Keratinocyte (primary cell): ENCODE data around the gene HBD. TPM values are rescaled to one million over a fixed set of nuclear protein-coding genes. Genes with fewer than 3 reads are reported as not detected.

Source experiments
- DNase-seq: peaks from one replicate; pipeline ENCODE4 v3.0.0-alpha.2; 2011; ENCODE audit warnings: low read depth, missing footprints, low spot score
- FAIRE-seq: peaks from 2 replicates; lab custom pipeline; 2011; peaks lifted over from hg19 to GRCh38; lab: Jason Lieb, UNC
- H2AFZ ChIP-seq: 2 replicates; pipeline ENCODE4 v1.6.0; 2012; ENCODE audit warnings: low read length, control low read depth, inconsistent platforms; ENCODE audit not compliant: control insufficient read depth
- H3K27ac ChIP-seq: 2 replicates; pipeline ENCODE4 v1.5.1; 2011; ENCODE audit warnings: low read length; ENCODE audit not compliant: control insufficient read depth, insufficient read depth
- H3K27me3 ChIP-seq: 3 replicates; pipeline ENCODE4 v1.6.0; 2011; ENCODE audit warnings: low read length; ENCODE audit not compliant: control insufficient read depth, insufficient read depth; ENCODE audit errors: extremely low read depth
- H3K36me3 ChIP-seq, 2 experiments: 2 replicates in 1 of 2; 3 replicates in 1 of 2; pipeline ENCODE4 v1.5.1; 2011; ENCODE audit warnings: low read length in 2 of 2, mild to moderate bottlenecking in 1 of 2; ENCODE audit not compliant: control insufficient read depth in 2 of 2, insufficient read depth in 2 of 2; ENCODE audit errors: extremely low read depth in 1 of 2
- H3K4me1 ChIP-seq: 3 replicates; pipeline ENCODE4 v1.5.1; 2011; ENCODE audit warnings: low read length; ENCODE audit not compliant: control insufficient read depth, insufficient read depth; ENCODE audit errors: extremely low read depth
- H3K4me2 ChIP-seq: 3 replicates; pipeline ENCODE4 v1.6.0; 2011; ENCODE audit warnings: low read depth, low read length; ENCODE audit not compliant: control insufficient read depth, insufficient read depth; ENCODE audit errors: extremely low read depth
- H3K4me3 ChIP-seq, 3 experiments: fragments of 200-600 bp in 1 of 3; sonication (generic) in 1 of 3; 2 replicates in 2 of 3; 3 replicates in 1 of 3; pipeline ENCODE4 v1.5.1; 2011 to 2016; ENCODE audit warnings: low read length in 3 of 3, mild to moderate bottlenecking in 3 of 3, control low read depth in 2 of 3, inconsistent platforms in 1 of 3, low read depth in 1 of 3, mixed read lengths in 1 of 3, mixed run types in 1 of 3, moderate library complexity in 1 of 3; ENCODE audit not compliant: control insufficient read depth in 2 of 3, insufficient read depth in 2 of 3; ENCODE audit errors: extremely low read depth in 1 of 3
- H3K79me2 ChIP-seq: 2 replicates; pipeline ENCODE4 v1.6.0; 2012; ENCODE audit warnings: low read length; ENCODE audit not compliant: control insufficient read depth, insufficient read depth
- H3K9ac ChIP-seq: 3 replicates; pipeline ENCODE4 v1.6.0; 2011; ENCODE audit warnings: low read length; ENCODE audit not compliant: control insufficient read depth, insufficient read depth; ENCODE audit errors: extremely low read depth
- H3K9me1 ChIP-seq: 3 replicates; pipeline ENCODE4 v1.6.0; 2011; ENCODE audit warnings: low read length; ENCODE audit not compliant: control insufficient read depth, insufficient read depth; ENCODE audit errors: extremely low read depth
- H3K9me3 ChIP-seq: 2 replicates; pipeline ENCODE4 v1.5.1; 2012; ENCODE audit warnings: low read depth, low read length; ENCODE audit not compliant: control insufficient read depth
- H4K20me1 ChIP-seq: 3 replicates; pipeline ENCODE4 v1.6.0; 2011; ENCODE audit warnings: low read length; ENCODE audit not compliant: control insufficient read depth, insufficient read depth; ENCODE audit errors: extremely low read depth
- EZH2 ChIP-seq: IDR thresholded peaks from one replicate; pipeline ENCODE4 v1.6.1; 2012; ENCODE audit warnings: inconsistent platforms, mild to moderate bottlenecking, low read length, moderate library complexity
- dilution Hi-C: fragments of 300-500 bp; cut with MboI; formaldehyde crosslinking; loops from one replicate; pipeline ENCODE4 v1.7.0; 2020; ENCODE audit warnings: low sequenced_read_pairs; ENCODE audit not compliant: extremely low pct_ligation_motif_present
- polyA plus RNA-seq, 5 experiments: library from polyadenylated mRNA; depleted of rRNA in 3 of 5; stranded (reverse) in 3 of 5; stranded (forward) in 1 of 5; unstranded in 1 of 5; fragments of >200 nt; gene quantifications; 1 replicate in 1 of 5; 2 replicates in 3 of 5; 3 replicates in 1 of 5; pipeline versions ENCODE4 v1.2.1 to v1.2.3, GENCODE V29; 2011 to 2012; ENCODE audit warnings: missing spikeins in 2 of 5, low read depth in 1 of 5, low replicate concordance in 1 of 5
- TF ChIP-seq, protein P1 (sequence below), 3 experiments: IDR thresholded peaks in 1 of 3; conservative IDR thresholded peaks in 1 of 3; optimal IDR thresholded peaks in 1 of 3; 2 replicates in 2 of 3; 3 replicates in 1 of 3; pipeline versions ENCODE3 to v1.5.1; 2011; ENCODE audit warnings: low read length in 3 of 3, mild to moderate bottlenecking in 3 of 3, moderate library complexity in 2 of 3, control low read depth in 1 of 3, inconsistent platforms in 1 of 3; ENCODE audit not compliant: insufficient read depth in 2 of 3; ENCODE audit errors: extremely low read depth in 1 of 3

HBD gene
- polyA plus RNA-seq, 1 donor (not counting 4 experiments of a cell fraction or from before 2014, with no cell fraction given) = not detected

- H3K36me3 ChIP-seq = no peaks in the 10 kb centered on the region
- H3K4me2 ChIP-seq = no peak overlapping the region
- no peak overlapping the region for H3K9ac ChIP-seq
- H3K27me3 ChIP-seq = no peaks in the 10 kb centered on the region
- H3K27ac ChIP-seq = no peak overlapping the region
- H3K4me1 ChIP-seq = no peaks in the 10 kb centered on the region
- no peaks in the 10 kb centered on the region for H3K79me2 ChIP-seq
- H3K4me3 ChIP-seq = no peak overlapping the region
- FAIRE-seq (no peak), DNase-seq (no peak)
- no peaks in the 10 kb centered on the region for H4K20me1 ChIP-seq
- TF ChIP-seq, protein P1, sequence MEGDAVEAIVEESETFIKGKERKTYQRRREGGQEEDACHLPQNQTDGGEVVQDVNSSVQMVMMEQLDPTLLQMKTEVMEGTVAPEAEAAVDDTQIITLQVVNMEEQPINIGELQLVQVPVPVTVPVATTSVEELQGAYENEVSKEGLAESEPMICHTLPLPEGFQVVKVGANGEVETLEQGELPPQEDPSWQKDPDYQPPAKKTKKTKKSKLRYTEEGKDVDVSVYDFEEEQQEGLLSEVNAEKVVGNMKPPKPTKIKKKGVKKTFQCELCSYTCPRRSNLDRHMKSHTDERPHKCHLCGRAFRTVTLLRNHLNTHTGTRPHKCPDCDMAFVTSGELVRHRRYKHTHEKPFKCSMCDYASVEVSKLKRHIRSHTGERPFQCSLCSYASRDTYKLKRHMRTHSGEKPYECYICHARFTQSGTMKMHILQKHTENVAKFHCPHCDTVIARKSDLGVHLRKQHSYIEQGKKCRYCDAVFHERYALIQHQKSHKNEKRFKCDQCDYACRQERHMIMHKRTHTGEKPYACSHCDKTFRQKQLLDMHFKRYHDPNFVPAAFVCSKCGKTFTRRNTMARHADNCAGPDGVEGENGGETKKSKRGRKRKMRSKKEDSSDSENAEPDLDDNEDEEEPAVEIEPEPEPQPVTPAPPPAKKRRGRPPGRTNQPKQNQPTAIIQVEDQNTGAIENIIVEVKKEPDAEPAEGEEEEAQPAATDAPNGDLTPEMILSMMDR (optimal IDR thresholded peaks at IDR 0.05 in 1 of 3, IDR thresholded peaks at IDR 0.05 in 1 of 3, conservative IDR thresholded peaks at IDR 0.05 in 1 of 3; ENCODE audit: extremely low read depth in 1 of 3, insufficient read depth in 2 of 3, low read length in 3 of 3) = no peak
- no peak for TF ChIP-seq EZH2
- no peaks in the 10 kb centered on the region for H3K9me3 ChIP-seq
- H3K9me1 ChIP-seq = no peaks in the 10 kb centered on the region
- dilution Hi-C loops = no loop called here
- H2AFZ ChIP-seq = no peak overlapping the region
Observed at GRCh38 chr11:5188201-5188600, 46.1 kb downstream of the HBD start.

Other genes with a start within 250 kb of the HBD start
- gene OR51L1, start 239.6 kb downstream of the HBD start, polyA plus RNA-seq = not detected in 3 replicates
- not detected in 3 replicates for gene OR52J3, start 188.0 kb downstream of the HBD start, polyA plus RNA-seq
- not detected in 3 replicates for gene OR52E2, start 174.9 kb downstream of the HBD start, polyA plus RNA-seq
- not detected in 3 replicates for gene OR52E1, start 164.9 kb downstream of the HBD start, polyA plus RNA-seq
- not detected in 3 replicates for gene OR52A5, start 96.1 kb downstream of the HBD start, polyA plus RNA-seq
- gene OR52A1, start 79.7 kb downstream of the HBD start, polyA plus RNA-seq = not detected in 3 replicates
- gene OR51V1, start 33.8 kb downstream of the HBD start, polyA plus RNA-seq = not detected in 3 replicates
- gene HBB, start 7.4 kb downstream of the HBD start, polyA plus RNA-seq = not detected in 3 replicates
- 0.30 to 0.31 TPM in 2 of 3 replicates, not detected in the other for gene HBG1, start 15.4 kb upstream of the HBD start, polyA plus RNA-seq
- gene HBG2, start 20.3 kb upstream of the HBD start, polyA plus RNA-seq = 0.50 to 0.73 TPM (median 0.61 TPM) in 3 replicates
- gene HBE1, start 35.5 kb upstream of the HBD start, polyA plus RNA-seq = 0.19 to 0.26 TPM in 2 of 3 replicates, not detected in the other
- gene OR51B4, start 67.5 kb upstream of the HBD start, polyA plus RNA-seq = not detected in 3 replicates
- not detected in 3 replicates for gene OR51B2, start 89.8 kb upstream of the HBD start, polyA plus RNA-seq
- gene OR51B5, start 109.0 kb upstream of the HBD start, polyA plus RNA-seq = not detected in 3 replicates
- gene OR51B6, start 117.0 kb upstream of the HBD start, polyA plus RNA-seq = not detected in 3 replicates
- gene OR51M1, start 149.3 kb upstream of the HBD start, polyA plus RNA-seq = not detected in 3 replicates
- gene OR51Q1, start 187.6 kb upstream of the HBD start, polyA plus RNA-seq = not detected in 3 replicates
- not detected in 3 replicates for gene OR51I1, start 207.0 kb upstream of the HBD start, polyA plus RNA-seq
- gene OR51I2, start 214.8 kb upstream of the HBD start, polyA plus RNA-seq = not detected in 3 replicates